ENCODE measurements around the gene LRPAP1. TPM values are rescaled to one million over a fixed set of nuclear protein-coding genes. Genes with fewer than 3 reads are reported as not detected.

The LRPAP1 gene
- total RNA-seq, 1 donor from 2014 or later: 68.5 TPM

- H3K27ac Mint-ChIP-seq (ENCODE audit: unreplicated experiment): no peak overlapping the region
- H3K4me1 Mint-ChIP-seq (ENCODE audit: low read depth, unreplicated experiment): no peaks in the 10 kb centered on the region
- H3K36me3 Mint-ChIP-seq (ENCODE audit: unreplicated experiment): peaks cover 4% of the 10 kb centered on the region
- H3K27me3 Mint-ChIP-seq (ENCODE audit: unreplicated experiment): peaks cover 3% of the 10 kb centered on the region
- DNase-seq: no peak
- H3K9me3 Mint-ChIP-seq (ENCODE audit: unreplicated experiment): peaks cover 5% of the 10 kb centered on the region
- no peak overlapping the region for H3K4me3 Mint-ChIP-seq (ENCODE audit: unreplicated experiment)
- TF ChIP-seq, protein P1, sequence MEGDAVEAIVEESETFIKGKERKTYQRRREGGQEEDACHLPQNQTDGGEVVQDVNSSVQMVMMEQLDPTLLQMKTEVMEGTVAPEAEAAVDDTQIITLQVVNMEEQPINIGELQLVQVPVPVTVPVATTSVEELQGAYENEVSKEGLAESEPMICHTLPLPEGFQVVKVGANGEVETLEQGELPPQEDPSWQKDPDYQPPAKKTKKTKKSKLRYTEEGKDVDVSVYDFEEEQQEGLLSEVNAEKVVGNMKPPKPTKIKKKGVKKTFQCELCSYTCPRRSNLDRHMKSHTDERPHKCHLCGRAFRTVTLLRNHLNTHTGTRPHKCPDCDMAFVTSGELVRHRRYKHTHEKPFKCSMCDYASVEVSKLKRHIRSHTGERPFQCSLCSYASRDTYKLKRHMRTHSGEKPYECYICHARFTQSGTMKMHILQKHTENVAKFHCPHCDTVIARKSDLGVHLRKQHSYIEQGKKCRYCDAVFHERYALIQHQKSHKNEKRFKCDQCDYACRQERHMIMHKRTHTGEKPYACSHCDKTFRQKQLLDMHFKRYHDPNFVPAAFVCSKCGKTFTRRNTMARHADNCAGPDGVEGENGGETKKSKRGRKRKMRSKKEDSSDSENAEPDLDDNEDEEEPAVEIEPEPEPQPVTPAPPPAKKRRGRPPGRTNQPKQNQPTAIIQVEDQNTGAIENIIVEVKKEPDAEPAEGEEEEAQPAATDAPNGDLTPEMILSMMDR (IDR thresholded peaks at IDR 0.05; ENCODE audit: partially characterized antibody, unreplicated experiment): no peak
Observed at GRCh38 chr4:3511187-3511586, 21.0 kb downstream of the LRPAP1 start.

GRCh38 chr4:3510481-3510880 lies 21.7 kb downstream of the LRPAP1 start:
- Mint-ChIP-seq H3K4me3 (ENCODE audit: unreplicated experiment) (no peak overlapping the region), H3K27me3 (ENCODE audit: unreplicated experiment) (peaks cover 3% of the 10 kb centered on the region), H3K27ac (ENCODE audit: unreplicated experiment) (no peak overlapping the region), H3K36me3 (ENCODE audit: unreplicated experiment) (peaks cover 4% of the 10 kb centered on the region), H3K9me3 (ENCODE audit: unreplicated experiment) (peaks cover 1% of the 10 kb centered on the region), H3K4me1 (ENCODE audit: low read depth, unreplicated experiment) (no peaks in the 10 kb centered on the region)
- no peak for DNase-seq
- TF ChIP-seq, protein P1 (IDR thresholded peaks at IDR 0.05; ENCODE audit: partially characterized antibody, unreplicated experiment): no peak

GRCh38 chr4:3508542-3508941 lies 23.7 kb downstream of the LRPAP1 start:
- no peak overlapping the region for H3K4me3 Mint-ChIP-seq (ENCODE audit: unreplicated experiment)
- TF ChIP-seq, protein P1 (IDR thresholded peaks at IDR 0.05; ENCODE audit: partially characterized antibody, unreplicated experiment): no peak

DNA sequence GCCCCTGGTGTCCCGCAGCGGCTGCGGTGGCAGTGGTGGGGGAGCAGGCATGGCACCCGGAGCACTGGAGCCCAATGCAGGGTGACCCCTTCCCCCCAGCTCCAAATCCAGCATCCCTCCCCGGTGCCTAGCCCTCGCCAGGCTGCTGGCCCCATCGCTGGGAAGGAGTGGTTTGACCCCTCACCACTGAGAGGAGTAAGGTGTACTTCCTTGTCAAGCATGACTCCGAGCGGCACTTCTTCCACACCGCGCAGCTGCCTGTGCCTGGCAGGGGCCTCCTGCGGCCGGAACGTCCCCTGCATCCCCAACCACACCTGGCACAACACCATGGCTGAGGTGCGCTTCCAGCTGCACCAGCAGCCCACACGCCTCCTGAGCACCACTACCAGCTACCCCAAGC lies 27.0 kb downstream of the LRPAP1 start:
- no peak for DNase-seq
- Mint-ChIP-seq H3K4me1 (ENCODE audit: low read depth, unreplicated experiment) (peaks cover 3% of the 10 kb centered on the region), H3K9me3 (ENCODE audit: unreplicated experiment) (peaks cover 5% of the 10 kb centered on the region), H3K4me3 (ENCODE audit: unreplicated experiment) (no peak overlapping the region), H3K27me3 (ENCODE audit: unreplicated experiment) (peaks cover 3% of the 10 kb centered on the region), H3K27ac (ENCODE audit: unreplicated experiment) (no peak overlapping the region), H3K36me3 (ENCODE audit: unreplicated experiment) (no peaks in the 10 kb centered on the region)
- TF ChIP-seq, protein P1 (IDR thresholded peaks at IDR 0.05; ENCODE audit: partially characterized antibody, unreplicated experiment): no peak

More at GRCh38 chr4:3508542-3508941, 23.7 kb downstream of the LRPAP1 start:
- no peak for DNase-seq
- no peaks in the 10 kb centered on the region for H3K4me1 Mint-ChIP-seq (ENCODE audit: low read depth, unreplicated experiment)
- H3K27ac Mint-ChIP-seq (ENCODE audit: unreplicated experiment): no peak overlapping the region
- peaks cover 2% of the 10 kb centered on the region for H3K9me3 Mint-ChIP-seq (ENCODE audit: unreplicated experiment)
- H3K27me3 Mint-ChIP-seq (ENCODE audit: unreplicated experiment): peaks cover 3% of the 10 kb centered on the region
- H3K36me3 Mint-ChIP-seq (ENCODE audit: unreplicated experiment): peaks cover 4% of the 10 kb centered on the region

DNA sequence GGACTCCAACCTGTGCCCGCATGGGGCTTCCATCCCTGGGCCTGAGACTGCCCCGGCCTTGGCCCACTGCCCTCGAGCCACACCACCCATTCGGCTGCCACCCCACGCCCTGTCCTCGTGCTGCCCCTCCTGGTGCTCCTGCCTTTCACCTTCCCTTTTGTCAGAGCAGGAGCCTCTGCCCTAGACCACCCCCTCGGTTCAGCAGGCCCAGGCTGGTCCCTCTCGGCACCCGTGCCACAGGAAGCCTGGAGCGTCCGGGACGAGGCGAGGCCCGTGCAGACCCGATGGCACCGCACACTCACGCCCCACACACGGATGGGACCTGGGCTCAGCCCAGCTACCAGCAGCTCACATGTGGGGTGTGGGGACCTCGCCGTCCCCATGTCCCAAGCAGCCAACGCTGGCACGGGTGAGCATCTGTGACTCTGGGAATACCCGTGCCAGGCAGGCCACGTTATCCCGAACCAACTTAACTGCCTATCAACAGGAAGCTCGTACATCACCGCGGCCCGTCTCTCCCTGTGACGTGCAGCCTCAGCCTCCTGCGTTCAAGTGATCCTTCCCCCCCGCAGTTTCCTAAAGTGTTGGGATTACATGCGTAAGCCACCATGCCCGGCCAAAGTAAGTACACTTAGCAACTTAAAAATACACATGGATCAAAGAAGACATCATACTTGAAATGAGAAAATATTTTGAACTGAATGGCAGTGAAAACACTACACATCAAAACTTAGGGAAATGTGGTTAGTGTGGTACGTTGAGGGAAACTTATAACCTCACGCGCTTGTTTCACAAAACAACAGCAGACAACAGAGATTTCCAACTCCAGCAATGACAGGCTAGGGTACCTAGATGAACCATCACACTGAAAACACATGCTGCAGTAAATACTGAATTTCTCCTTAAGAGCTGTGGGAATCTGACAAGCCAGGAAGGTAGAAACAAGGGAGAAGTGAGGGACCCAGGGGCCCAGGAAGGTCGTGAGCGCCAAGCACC lies 29.0 kb downstream of the LRPAP1 start:
- Mint-ChIP-seq H3K27ac (ENCODE audit: unreplicated experiment) (no peak overlapping the region), H3K36me3 (ENCODE audit: unreplicated experiment) (no peaks in the 10 kb centered on the region), H3K27me3 (ENCODE audit: unreplicated experiment) (peaks cover 3% of the 10 kb centered on the region), H3K9me3 (ENCODE audit: unreplicated experiment) (peaks cover 3% of the 10 kb centered on the region), H3K4me3 (ENCODE audit: unreplicated experiment) (no peak overlapping the region), H3K4me1 (ENCODE audit: low read depth, unreplicated experiment) (peaks cover 3% of the 10 kb centered on the region)
- no peak for DNase-seq
- TF ChIP-seq, protein P1 (IDR thresholded peaks at IDR 0.05; ENCODE audit: partially characterized antibody, unreplicated experiment): no peak

All from glutamatergic neuron (in vitro differentiated cells).